HG03095 (cell line): ENCODE results near the gene KCNH1.

Experiments
- ATAC-seq: cut with Tn5 transposase; IDR thresholded peaks from one replicate; pipeline ENCODE4 v1.9.1; 2021; ENCODE audit warnings: moderate library complexity; ENCODE audit not compliant: unreplicated experiment

KCNH1 gene

DNA sequence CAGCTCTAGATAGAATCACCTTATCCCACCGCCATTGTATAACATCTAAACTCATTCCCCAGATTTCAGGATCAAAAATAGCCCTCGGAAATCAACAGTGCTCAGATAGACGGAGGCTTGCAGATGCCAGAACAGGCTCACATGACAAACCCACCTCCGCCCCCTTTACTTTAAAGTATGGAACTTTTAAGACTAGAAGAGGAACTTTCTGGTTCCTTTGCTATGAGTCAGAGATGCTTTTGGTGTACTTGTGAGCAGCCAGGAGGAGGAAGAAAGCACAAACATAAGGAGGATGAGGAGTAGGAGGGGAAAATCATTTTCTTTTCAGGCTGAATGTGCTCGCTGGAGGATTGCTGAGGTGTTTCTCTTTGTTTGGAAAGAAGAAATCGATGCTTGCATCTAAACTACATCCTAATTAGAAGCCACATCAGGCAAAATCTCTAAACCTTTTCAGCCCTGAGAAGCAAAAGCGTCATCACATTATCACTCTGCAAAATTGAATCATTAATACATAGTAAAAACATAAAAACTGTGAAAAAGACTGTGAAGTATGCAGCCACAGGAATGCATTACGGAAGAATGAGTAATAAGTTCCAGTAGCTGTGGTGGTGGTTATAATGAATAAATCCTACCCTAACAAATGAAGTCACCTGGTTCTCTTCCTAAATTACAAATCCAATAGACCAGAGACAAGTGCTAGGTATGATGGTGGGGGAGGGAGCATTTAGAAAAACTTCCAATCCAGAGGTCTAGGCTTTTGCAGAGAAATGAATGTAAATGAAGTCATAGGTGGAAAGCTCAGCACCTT, 251.3 kb downstream of the KCNH1 start:
- no peak for ATAC-seq

DNA sequence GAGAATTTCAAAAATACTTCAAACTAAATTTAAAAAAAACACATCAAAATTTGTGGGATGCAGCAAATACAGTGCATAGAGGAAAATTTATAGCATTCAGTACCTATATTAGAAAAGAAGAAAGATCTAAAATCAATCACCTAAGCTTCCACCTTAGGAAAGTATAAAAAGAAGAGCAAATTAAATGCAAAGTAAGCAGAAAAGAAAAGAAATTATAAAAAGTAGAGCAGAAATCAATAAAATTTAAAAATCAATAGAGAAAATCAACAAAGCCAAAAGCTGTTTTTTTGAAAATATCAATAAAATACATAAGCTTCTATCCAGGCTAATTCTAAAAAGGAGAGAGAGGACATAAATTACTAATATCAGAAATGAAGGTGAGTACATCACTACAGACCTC, 255.4 kb downstream of the KCNH1 start:
- ATAC-seq = no peak

DNA sequence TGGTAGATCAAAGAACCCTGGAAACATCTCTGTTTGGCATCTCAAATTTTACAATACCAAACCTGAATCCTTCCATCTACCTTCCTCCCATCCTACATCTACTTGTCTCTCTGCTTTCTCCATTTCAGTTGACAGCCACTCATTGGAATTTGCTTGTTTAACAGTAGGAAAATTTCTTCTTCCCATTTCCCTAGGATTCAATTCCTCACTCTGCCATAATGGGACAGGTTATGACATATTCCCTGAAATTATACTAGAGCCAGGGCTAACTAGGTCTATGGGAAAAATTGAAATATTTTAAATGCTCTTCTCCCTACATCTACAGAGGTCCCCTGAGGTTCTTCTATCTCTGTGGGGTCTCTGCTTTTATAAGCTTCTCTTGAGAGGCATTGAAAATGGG, 257.7 kb downstream of the KCNH1 start:
- no peak for ATAC-seq

DNA sequence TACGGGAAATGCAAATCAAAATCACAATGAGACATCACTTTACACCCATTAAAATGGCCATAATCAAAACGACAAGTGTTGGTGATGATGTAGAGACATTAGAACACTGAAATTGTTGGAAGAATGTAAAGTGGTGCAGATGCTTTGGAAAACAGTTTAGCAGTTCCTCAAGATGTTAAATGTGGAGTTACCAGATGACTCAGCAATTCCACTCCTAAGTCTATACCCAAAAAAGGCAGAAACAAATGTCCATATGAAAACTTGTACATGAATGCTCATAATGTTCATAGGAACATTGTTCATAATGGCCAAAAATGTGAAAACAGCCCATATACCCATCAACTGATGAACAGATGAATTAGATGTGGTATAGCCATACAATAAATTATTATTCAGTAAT, 267.4 kb downstream of the KCNH1 start:
- no peak for ATAC-seq

DNA sequence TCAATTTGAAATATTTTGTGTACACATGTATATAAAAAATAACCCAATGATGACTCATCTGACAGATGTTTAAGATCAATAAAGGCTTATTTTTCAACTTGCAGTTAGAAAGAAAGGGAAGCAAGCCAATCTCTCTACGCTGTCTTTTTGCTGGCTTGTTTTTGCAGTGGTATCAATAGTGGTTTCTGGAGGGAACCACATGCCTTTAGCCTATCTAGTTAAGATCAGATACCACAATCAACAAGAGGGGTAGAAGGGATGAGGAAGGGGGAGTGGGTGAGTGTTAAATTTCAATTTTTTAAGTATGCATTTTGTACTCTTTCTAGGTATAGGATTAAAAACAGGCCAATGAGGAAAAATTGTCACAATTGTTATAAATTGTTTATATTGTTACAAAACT, 276.2 kb downstream of the KCNH1 start:
- ATAC-seq = no peak

DNA sequence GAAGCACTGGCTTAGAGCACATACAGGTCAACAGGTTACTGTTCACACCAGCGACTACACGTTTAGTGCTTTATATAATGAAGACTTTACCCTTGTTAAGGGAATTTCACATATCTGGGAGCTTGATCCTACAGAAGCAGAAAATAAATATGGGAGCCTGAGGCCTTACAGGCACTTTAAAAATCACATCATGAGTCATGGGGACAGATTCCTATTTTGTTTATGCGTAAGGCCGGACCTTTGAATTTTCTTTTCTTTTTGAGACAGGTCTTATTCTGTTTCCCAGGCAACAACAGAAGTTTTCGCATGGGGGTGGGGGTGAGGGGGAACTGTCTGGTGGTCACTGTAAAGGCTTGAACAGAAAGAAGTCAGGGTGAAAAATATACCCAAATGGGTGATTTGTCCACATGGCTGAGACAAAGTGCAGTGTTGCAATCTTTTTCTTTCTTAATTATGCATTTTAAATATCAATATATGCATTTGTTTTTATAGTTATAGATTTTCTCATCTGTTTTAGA, 276.7 kb downstream of the KCNH1 start:
- ATAC-seq = no peak

DNA sequence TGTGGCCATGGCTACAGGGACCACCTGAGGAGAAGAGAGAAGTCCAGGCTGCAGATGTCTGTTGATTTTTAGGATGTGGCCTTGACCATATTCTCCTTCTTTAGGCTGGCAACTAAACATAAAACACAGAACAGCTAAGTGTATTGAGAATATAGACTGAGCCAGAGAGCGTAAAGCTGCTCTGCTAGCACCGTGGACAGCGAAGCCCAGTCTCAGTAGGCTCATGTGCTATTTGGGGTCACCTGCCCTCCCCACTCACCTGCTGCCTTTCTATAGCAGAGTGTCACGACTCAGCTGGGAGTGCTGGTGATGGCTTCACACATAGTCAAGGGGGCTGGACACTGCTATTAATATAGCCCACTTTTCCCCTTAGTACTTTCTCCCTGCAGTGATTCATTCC, 278.5 kb downstream of the KCNH1 start:
- ATAC-seq = no peak

DNA sequence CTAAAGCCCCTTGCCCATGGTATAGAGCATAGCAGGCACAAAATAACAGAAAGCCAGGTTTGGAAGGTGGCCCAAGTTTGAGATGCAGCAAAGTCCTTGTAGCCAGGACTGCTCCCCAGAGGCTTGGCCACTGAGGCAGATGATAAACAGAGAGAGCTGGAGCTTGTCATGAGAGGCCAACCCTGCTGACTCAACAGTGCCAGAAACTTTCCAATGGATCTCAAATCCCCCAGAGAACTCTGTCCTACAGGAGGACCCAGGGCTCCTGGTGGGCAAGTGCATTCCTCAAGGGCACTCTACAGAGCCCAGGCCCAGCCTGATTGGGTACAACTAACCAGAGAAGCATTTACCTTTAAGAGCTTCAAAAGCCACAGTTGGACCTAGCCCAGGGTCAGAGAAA, 280.7 kb downstream of the KCNH1 start:
- ATAC-seq = no peak

DNA sequence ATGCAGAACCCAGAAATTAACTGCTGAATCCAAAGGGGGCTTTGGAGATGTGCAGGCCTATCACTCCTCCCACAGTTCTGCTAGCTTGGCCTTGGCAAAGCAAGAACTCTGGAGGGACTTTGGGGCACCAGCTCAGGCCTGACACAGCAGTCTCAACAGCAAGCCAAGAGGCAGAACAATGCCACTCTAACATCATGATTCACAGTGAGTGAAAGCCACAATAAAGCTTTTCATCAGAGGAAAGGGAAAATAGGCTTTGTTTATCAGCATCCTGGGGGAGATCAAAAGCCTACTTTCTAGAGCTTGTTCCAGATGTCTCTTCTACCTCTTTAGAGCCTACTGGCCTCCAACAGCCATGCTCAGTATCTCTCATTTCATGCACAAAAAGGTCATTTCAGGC, 283.4 kb downstream of the KCNH1 start:
- ATAC-seq = no peak

DNA sequence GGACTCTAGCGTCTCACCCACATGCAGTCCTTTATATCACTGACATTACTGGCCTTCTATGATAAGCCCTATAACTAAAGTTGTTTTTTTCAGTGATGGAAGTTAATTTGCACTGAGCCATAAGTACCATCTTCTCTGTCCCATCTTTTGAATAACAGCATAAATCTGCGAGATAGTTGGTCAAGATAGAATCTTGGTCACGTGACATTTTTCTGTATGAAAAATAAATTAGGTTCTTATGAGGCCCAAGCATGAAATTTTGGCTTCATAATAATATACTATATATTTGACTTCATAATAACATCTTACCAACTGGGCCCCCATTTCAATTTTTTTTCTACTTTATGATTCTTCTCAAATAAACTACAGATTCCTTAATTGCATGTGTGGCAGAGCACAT, 285.5 kb downstream of the KCNH1 start:
- no peak for ATAC-seq

DNA sequence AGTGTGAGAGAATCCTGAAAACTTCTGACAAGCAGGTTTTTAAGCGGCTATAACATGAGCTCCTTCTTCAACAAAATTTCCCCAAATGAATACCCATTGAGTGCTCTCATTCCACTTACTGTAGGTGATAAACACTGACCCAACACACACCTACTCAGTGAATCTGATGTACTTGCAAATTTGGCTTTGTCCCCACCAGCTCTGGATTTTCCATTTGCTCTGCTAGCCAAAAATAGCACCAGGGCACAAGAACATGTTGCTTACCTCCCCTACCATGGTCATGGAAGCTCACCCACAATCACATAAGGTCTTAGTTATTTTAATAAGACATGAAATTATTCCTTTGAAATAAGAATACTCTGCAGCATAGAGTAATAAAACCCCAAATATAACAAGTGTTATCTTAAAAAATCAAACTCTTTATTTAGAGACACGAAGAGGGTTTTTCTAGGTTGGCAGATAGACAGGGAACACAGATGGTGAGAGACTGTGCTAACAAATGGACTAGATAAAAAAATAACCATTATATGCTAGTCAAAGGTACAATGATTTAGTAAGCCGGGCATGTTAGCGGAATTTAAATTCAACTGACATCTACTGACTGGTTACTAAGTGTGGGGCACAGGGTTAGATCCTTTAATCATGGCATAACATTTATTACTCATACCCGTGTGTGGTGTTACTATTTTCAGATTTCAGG, 291.9 kb downstream of the KCNH1 start:
- ATAC-seq = no peak

DNA sequence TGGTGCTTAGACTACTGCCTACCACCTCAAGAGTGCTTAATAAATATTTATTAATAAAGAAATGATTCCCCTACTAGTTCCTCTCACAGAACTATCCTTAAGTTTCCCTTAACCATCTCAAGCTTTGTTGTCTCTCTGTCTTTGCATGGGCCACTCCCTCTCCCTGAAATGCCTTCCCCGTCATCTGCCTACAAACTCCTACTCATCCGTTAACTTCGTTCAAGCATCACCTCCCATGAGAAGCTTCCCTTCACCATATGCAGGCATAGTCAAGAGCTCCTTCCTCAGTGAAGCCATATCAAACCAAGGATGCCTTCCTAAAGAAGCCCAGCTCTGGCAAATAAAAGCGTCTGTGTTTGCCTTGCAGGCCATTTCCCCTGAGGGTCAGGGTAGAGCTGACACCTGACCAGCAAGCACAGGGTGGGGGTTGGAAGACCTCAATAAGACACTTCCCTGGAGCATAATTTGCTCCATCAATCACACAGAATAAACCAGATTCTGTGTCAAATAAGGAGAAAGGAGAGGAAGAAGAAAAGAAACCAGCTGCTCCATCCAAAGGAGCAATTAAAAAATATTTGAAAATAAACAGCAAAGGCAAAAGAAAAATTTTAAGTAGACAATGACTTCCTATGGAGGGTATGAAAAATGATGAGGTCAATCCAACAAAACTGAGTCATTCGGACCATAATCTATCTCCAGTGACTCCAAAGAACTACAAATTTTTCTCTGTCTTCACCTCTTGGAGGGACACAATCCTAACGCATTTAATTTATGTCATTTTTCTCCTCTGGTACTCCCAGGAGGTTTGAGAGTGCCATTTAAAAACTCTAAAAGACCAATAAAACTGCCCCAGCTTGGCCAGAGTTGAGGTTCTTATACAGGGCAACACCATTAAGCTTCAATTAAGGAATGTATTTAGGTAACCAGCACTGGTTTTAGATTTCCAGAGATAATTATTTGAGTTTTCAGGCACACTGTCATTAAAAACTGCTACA, 303.6 kb downstream of the KCNH1 start:
- no peak for ATAC-seq

DNA sequence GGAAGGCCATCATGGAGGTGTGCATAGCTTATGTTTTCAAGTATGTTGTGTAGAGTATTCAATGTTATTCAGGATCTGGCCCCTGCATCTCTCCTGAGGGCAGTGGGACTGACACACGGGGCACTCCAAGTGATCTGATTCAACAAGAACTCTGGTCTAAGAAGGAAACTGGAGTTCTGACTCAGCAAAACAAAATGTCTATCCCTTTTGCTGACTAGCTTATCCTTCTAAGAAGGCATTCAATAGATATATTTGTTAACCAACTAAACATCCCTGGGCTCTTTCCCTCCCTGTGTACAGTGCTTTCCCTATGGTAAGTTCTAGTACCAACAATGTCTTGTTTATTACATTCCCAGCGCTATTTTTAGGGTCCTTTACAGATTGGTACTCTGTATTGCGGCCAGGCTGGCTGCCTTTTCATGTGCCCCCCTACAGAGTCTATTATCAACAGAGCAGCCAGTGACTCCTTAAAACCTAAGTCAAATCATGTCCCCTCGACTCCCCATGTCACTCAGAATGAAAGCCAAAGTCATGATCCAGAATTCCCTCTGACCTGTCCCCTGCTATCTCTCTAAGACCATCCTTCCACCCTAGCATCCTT, 304.9 kb downstream of the KCNH1 start:
- ATAC-seq = no peak

DNA sequence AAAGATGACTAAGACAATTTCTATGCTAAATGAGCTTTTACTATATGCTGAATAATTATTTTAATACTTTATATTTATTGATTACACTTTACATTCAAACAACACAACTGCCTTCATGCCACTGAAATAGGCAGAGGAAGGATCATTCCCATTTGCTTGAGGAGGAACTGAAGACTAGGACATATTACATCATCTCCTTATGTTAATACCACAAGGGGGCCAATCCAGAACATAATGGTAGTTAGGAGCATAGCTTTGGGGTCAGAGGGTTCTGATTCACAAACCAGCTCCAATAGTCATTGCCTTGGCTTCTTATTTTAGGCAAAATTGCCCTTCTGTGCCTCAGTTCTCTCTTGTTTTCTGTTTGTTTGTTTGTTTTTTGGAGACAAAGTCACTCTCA, 306.5 kb downstream of the KCNH1 start:
- ATAC-seq = no peak

DNA sequence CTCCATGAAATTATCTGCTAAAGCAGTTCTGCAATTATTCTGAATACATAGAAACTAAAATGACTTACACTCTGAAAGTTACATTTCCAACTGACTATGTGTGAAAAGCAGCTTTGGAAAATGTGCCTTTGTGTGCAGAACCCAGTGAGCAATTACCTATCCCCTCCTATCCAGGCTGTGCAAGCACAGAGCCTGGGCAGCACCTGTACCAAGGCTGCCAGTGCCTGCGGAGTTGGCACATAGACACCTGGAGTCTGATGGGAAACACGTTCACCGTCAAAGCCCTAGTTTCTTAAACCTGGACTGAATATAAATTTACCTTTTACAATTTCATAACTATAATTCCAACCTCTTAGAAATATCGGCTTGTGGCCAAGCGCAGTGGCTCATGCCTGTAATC, 307.3 kb downstream of the KCNH1 start:
- ATAC-seq = no peak

DNA sequence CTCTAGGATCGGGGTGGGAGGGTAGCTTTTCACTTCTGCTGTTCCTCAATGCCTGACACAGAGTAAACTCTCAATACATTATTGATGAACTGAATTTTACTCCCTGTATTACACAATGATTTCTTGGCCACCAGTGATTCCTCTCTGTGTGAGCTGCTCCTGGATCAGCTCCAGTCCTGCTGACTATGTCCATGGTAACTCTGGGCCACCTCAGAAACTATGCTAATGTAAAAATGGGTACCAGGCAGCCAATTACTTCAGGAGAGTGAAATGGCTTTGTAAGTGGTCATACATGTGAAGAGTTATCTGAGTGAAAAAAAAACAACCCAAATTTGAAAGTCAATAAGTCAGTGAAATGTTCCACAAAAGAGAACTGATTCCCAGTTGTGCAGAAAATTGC, 311.0 kb downstream of the KCNH1 start:
- no peak for ATAC-seq

DNA sequence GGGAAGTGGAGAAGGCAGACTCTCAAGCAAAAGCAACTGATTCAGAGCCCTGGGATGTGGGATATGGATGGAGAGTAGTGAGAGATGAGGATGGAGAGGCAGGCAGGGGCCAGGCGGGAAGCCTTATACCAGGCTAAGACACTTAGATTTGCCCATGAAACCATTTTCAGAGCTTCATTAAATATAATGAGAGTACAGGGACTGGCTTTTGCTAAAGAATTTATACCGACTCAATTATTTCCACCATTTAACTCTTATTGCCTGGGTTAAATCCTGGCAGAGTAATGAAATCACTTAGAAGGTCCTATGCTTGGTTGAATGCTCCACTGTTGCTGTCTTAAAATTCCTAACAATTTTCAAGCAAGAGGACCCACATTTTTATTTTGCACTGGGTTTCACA, 311.7 kb downstream of the KCNH1 start:
- no peak for ATAC-seq

DNA sequence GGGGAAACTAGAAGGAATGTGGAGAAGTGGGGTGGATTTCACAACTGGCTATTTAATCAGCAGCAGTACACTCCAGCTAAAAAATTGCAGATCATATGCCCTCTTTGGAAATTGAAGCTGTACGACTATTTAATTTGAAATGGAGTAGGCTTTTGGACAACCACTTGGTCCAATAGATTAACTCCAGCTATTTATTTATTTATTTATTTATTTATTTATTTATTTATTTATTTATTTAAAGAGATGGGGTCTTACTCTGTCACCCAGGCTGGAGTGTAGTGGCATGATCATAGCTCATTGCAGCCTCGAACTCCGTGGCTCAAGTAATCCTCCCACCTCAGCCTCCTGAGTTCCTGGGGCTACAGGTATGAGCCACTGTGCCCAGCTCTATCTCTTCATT, 312.3 kb downstream of the KCNH1 start:
- no peak for ATAC-seq

DNA sequence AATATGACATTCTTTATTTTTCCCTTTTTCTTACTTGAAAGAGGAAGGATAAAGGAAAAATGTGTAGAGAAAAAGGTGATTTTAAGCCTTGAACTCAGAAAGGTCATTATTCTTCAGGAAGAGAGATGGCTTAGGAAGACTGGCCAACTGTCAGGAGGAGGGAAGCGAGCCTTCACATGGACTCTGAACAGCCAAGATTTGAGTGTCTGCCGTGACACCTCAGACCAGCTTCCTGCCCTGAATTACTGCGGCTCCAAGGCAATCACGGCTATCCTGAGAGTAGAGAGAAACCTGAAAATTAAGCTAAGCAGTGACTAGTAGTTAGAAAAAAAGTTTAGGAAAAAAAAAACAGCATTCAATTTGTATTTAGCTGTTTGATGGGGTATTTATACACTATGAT, 314.7 kb downstream of the KCNH1 start:
- ATAC-seq = no peak

DNA sequence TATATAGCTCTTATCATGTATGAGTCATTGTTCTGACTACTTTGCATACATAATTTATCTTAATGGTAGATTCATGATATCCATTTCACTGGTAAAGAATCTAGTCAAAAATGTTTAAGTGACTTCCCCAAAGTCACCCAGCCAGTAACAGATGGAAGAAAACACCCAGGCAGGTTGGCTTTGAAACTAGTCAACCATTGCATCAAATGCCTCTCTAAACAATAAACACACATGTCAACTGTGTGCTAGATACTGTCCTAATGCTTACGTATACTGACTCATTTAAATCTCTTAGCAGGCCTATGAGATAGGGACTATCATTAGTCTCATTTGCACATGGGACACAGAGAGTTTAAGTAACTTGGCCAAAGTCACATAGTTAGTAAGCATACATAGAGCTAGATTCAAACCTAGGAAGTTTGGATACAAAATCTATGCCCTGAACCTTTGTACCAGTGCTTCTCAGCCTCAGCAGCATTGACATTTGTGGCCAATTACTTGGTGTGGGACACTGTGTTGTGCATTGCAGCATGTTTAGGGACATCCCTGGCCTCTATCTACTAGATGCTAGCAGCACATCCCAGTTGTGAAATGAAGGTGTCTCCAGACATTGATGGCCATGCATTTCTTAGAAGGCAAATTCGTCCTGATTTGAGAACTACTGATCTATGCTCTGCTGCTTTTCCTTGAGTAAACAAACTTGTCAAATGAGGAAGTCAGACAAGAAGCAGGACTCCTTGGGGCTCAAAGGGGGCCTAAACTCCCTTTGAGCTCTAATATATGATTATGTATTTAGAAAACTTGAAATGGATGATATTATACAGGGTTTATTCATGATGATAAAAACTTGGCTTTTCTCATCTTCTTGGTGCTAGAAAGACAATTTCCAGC, 316.3 kb downstream of the KCNH1 start:
- ATAC-seq = no peak
